NCI-H128 (cell line): ENCODE data around the gene MAEA.
A peak's percentile ranks its signal among the peaks of the same experiment; 100 is the strongest.
"Not testable (repeated sequence)": the region's sequence is repeated elsewhere in the genome, so short reads cannot be mapped to it uniquely, and the experiment has no call there.

Source experiments
- DNase-seq: peaks from one replicate; lab custom pipeline; 2025; ENCODE audit not compliant: unreplicated experiment; lab: John Stamatoyannopoulos, UW

The MAEA gene

DNA sequence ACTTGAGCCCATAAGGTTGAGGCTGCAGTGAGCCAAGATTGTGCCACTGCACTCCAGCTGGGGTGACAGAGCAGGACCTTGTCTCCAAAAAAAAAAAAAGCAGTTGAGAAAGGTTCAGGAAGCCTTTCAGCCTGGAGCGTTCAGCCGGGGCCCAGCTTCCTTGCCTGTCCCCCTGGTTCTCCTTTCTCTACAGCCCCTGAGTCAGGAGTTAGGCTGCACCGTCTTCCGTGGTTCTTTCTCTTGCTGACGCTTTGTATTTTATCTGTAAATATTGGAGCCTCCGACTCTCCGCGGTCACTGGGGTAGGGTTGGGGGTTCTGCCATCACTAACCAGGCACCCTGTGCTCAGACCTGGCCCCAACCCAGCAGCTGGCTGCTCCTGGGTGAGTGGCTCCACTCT lies 43.6 kb downstream of the MAEA start:
- no peak for DNase-seq

DNA sequence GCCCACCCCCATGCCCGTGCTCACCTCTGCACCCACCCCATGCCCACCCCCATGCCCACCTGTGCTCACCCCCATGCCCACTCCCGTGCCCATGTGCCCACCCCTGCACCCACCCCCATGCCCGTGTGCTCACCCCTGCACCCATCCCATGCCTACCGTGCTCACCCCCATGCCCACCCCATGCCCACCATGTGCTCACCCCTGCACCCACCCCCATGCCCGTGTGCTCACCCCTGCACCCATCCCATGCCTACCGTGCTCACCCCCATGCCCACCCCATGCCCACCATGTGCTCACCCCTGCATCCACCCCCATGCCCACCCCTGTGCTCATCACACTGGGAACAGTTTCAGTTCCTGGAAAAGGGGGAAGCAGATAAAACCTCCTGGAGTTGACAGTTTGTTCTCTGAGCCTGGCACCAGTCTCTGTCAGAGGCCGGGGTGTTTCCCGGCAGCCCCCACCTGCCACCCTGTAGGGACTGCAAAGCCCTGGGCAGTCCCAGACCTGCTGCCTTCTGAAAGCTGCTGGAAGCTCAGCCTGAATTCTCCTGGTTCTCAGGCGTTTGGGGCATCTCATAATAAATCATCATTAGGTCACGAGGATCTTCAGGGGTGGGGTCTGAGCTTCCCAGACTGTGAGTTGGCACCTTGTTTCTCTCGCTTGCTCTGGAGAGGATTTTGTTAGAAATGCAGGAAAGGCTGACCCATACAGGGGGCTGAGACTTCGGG lies 44.3 kb downstream of the MAEA start:
- not testable (repeated sequence) for DNase-seq

- DNase-seq = no peak
Measured at GRCh38 chr4:1334579-1334895, 44.8 kb downstream of the MAEA start.

GRCh38 chr4:1335193-1335883 lies 45.6 kb downstream of the MAEA start:
- DNase-seq = not testable (repeated sequence)

DNA sequence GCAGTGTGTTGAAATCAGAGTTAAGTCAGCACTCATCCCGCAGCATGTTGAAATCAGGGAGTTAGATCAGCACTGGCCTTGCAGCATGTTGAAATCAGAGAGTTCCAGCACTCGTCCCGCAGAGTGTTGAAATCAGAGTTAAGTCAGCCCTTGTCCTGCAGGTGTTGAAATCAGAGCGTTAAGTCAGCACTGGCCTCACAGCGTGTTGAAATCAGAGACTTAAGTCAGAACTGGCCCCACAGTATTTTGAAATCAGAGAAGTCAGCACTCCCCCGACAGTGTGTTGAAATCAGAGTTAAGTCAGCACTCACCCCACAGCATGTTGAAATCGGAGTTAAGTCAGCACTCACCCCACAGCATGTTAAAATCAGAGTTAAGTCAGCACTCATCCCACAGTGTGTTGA lies 46.4 kb downstream of the MAEA start:
- no peak for DNase-seq

DNA sequence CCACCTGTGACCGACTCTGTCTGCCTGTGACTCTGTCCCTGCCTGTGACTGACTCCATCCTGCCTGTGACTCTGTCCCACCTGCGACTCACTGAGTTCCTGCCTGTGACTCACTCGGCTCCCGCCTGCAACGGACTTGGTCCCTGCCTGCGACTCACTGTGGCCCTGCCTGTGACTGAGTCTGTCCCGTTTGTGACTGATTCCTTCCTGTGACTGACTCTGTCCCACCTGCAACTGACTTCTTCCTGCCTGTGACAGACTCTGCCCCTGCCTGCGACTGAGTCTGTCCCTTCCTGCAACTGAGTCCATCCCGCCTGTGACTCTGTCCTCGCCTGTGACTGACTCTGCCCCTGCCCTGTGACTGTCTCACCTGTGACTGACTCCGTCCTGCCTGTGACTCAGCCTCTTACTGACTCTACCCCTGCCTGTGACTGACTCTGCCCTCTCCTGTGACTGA lies 47.7 kb downstream of the MAEA start:
- no peak for DNase-seq

DNA sequence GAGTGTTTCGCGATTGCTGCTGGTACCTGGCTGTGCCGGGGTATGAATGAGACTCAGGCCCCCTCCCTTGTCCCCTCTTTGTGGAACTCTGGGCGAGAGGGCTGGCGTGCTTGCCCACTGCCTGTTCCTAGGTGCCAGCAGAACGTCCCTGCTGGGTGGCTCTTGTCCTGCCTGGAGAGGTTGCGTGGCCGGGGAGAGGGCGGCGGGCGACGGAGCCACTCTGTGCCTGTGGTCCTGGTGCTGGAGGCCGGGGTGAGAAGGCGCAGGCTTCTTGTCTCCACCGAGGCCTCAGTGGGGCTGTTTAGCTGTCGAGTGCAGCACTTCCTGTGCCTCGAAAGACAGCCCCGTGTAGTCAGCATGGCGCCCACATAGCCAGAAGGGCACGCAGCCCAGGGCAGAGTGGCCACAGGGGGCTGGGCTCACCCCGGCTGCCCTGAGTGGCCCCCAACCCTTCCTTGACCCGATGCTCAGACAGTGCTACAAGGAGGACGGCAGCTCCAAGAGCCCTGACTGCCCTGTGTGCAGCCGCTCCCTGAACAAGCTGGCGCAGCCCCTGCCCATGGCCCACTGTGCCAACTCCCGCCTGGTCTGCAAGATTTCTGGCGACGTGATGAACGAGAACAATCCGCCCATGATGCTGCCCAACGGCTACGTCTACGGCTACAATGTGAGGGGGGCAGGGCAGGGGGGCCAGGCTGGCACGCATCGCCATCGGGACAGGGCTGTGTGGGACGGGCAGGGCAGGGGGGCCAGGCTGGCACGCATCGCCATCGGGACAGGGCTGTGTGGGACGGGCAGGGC lies 48.5 kb downstream of the MAEA start:
- no peak for DNase-seq

DNA sequence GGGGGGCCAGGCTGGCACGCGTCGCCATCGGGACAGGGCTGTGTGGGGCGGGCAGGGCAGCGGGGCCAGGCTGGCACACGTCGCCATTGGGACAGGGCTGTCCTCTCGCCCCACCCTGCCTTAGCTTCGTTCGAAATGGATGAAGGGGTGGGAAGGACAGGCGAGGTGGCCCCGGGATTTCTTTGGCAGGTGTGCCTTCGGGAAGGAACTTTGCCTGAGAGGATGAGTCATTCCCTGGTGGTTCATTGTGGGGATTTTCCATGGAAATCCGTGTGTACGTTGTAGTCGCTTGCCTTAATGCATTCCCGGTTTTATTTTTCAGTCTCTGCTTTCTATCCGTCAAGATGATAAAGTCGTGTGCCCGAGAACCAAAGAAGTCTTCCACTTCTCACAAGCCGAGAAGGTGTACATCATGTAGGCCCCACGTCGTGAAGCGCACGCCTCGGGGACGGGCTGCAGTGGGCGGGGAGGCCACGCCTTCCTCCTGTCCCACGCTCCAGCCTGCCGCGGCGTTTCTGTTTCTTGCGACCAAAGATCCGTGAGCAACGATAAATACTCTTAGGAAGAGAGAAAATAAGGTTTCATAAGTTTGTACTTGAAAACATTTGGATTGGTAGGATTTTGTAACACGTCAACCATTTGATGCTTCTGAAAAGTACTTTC lies 49.2 kb downstream of the MAEA start:
- DNase-seq = no peak

DNA sequence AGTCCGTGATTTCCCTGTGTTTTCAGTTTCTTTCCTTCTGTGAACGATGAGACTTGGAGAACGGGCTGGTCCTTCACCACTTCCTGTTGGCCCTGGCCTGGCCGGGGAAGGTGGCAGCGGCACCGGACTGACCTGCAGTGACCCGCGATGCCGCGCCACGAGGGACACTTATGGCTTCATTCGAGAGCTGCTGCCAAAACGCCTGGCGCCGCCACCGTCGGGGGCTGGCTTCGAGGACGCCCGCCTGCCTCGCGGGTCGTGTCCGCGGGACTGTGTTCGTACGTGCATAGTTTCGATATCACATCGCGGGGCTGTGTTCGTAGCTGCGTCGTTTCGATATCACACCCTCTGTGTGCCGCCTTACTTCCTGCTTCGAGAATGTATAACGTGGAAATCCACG lies 49.8 kb downstream of the MAEA start:
- DNase-seq = no peak

GRCh38 chr4:1340181-1340747 lies 50.6 kb downstream of the MAEA start:
- no peak for DNase-seq

DNA sequence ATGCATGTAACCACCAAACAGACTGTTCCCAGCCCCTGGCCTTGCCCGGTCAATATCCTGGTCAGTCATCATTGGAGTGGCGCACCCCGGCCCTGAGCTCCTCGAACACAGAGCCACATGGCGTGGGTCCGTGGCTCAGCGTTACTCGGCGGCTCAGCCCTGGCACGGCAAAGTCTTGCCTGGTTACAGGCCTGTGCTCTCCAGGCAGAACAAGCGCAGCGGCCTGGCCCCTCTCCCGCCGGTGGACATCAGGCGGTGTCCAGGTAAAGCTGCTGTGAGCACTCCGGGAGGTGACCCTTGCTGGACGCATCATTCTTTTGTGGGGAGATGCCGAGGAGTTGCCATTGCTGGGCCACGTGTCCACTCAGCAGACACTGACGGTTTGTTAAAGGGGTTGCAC lies 51.2 kb downstream of the MAEA start:
- no peak for DNase-seq

- no peak for DNase-seq
Measured at GRCh38 chr4:1342003-1342402, 52.3 kb downstream of the MAEA start.

- no peak for DNase-seq
Measured at GRCh38 chr4:1344696-1345095, 55.0 kb downstream of the MAEA start.

GRCh38 chr4:1345903-1346780 lies 56.5 kb downstream of the MAEA start:
- no peak for DNase-seq

DNA sequence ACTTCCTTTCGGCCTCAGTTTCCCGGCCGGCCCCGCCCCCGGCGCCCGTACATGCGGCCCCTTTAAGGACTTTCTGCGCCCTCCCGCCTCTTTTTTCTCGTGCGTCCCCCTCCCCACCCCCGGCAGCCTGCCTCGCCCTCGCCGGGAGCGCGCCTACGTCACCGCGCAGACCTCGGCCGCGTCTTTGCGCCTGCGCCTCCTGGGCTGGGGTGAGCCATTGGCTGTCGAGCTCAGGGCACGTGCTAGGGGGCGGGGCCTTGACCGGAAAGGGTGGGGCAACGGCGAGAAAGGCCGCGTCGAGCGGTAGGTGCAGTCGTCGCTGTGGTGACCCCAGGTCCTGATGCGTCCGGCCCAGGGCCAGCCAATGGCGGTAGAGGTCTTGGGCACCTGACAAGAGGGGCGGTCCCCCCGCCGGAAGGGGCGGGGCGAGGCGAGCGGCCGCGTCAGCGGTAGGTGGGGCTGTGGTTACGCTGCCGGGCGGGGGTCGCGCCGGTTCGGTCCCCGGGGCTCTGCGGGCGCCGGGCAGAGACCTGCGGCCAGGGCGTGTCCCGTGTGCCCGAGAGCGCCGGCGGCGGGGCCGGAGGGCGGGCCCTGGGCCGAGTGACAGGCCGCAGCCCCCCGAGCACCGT lies 57.2 kb downstream of the MAEA start, which contains the start of gene UVSSA:
UVSSA (plus strand) TSS at position 428 of the 629 bp plus-strand sequence. CDS start 884 bp downstream, outside the sequence.
- DNase-seq = peak; percentile 92

DNA sequence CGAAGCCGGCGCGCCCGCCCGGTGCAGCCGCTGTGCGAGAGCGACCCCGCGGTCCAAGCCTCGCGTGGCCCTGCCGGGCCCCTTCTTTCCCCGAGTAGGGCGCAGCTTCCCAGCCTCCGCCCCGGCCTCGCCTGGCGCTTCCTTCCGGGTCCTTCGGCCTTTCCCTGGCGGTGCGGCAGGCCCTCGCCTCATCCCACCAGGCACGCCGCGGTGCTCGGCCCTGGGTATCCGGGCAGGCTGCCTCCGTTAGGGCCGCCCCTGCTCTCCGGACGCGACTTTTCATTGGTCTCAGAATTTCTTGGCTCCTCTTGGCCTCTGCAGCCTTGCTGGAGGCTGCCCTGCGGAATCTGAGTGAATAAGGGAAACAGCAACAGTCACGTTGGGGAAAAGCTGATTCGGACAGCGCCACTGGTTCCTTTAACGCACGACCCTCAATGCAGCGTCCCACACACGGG lies 57.7 kb downstream of the MAEA start:
- DNase-seq = peak; percentile 32

GRCh38 chr4:1348014-1348513 lies 58.4 kb downstream of the MAEA start:
- no peak for DNase-seq

GRCh38 chr4:1348746-1349145 lies 59.1 kb downstream of the MAEA start:
- no peak for DNase-seq
